IMR-90 (cell line): Measurements from ENCODE around the gene MALT1.

Experiments
- CEBPB ChIP-seq: IDR thresholded peaks from 2 replicates; pipeline ENCODE4 v1.6.1; 2012; ENCODE audit warnings: low read depth, low read length, improper control_type of control experiment
- CHD1 ChIP-seq: IDR thresholded peaks from 2 replicates; pipeline ENCODE4 v1.6.1; 2012; ENCODE audit warnings: low read depth, low read length, improper control_type of control experiment
- CTCF ChIP-seq: conservative IDR thresholded peaks from 2 replicates; pipeline ENCODE4 v1.5.1; 2012; ENCODE audit warnings: mild to moderate bottlenecking, low read depth, low read length, improper control_type of control experiment
- FOS ChIP-seq: fragments of 150-350 bp; IDR thresholded peaks from 2 replicates; pipeline ENCODE4 v1.6.1; 2016; ENCODE audit warnings: low read depth, low read length
- MXI1 ChIP-seq: IDR thresholded peaks from 2 replicates; pipeline ENCODE4 v1.6.1; 2012; ENCODE audit warnings: low read depth, mild to moderate bottlenecking, low read length, moderate library complexity, borderline replicate concordance
- POLR2A ChIP-seq: IDR thresholded peaks from 2 replicates; pipeline ENCODE4 v1.6.1; 2012; ENCODE audit warnings: mild to moderate bottlenecking, low read depth, low read length
- RAD21 ChIP-seq: IDR thresholded peaks from 2 replicates; pipeline ENCODE4 v1.6.1; 2012; ENCODE audit warnings: low read length, improper control_type of control experiment
- RFX5 ChIP-seq: IDR thresholded peaks from 2 replicates; pipeline ENCODE4 v1.8.0; 2012; ENCODE audit warnings: low read depth, mild to moderate bottlenecking, low read length, moderate library complexity
- USF2 ChIP-seq: fragments of 150-350 bp; IDR thresholded peaks from 2 replicates; pipeline ENCODE4 v1.6.1; 2017; ENCODE audit warnings: mild to moderate bottlenecking, antibody characterized with exemption, low read length, low read depth

- TF ChIP-seq FOS (no peak), CTCF (no peak), POLR2A (no peak), CEBPB (no peak), RAD21 (no peak), CHD1 (no peak), USF2 (no peak), MXI1 (no peak), RFX5 (no peak)
Observed at GRCh38 chr18:58630071-58630470, 41.2 kb upstream of the MALT1 start.
